Stomach (tissue), 4 donors: ENCODE data around the gene AUTS2.

Source experiments
- EP300 ChIP-seq: sonication (generic); formaldehyde crosslinking; IDR thresholded peaks from one replicate; pipeline ENCODE4 v1.6.1; 2017; ENCODE audit warnings: antibody characterized with exemption
- POLR2A ChIP-seq, 4 donors: fragments of 450-650 bp; IDR thresholded peaks; one replicate each; pipeline ENCODE4 v1.6.1; 2016; ENCODE audit warnings: antibody characterized with exemption in 4 of 4, control low read depth in 2 of 4, mild to moderate bottlenecking in 1 of 4, moderate library complexity in 1 of 4
- POLR2AphosphoS5 ChIP-seq, 3 donors: sonication (generic); formaldehyde crosslinking; IDR thresholded peaks; one replicate each; pipeline ENCODE4 v1.6.1; 2016; ENCODE audit warnings: antibody characterized with exemption in 3 of 3
- TF ChIP-seq, protein P1 (sequence below), 7 experiments: fragments of 450-650 bp in 4 of 7; fragments of 200-600 bp in 3 of 7; sonication (generic) in 3 of 7; IDR thresholded peaks; one replicate each; pipeline ENCODE4 v1.5.1; 2016 to 2019; ENCODE audit warnings: antibody characterized with exemption in 7 of 7, control low read depth in 2 of 7, mild to moderate bottlenecking in 1 of 7

- TF ChIP-seq, protein P1, sequence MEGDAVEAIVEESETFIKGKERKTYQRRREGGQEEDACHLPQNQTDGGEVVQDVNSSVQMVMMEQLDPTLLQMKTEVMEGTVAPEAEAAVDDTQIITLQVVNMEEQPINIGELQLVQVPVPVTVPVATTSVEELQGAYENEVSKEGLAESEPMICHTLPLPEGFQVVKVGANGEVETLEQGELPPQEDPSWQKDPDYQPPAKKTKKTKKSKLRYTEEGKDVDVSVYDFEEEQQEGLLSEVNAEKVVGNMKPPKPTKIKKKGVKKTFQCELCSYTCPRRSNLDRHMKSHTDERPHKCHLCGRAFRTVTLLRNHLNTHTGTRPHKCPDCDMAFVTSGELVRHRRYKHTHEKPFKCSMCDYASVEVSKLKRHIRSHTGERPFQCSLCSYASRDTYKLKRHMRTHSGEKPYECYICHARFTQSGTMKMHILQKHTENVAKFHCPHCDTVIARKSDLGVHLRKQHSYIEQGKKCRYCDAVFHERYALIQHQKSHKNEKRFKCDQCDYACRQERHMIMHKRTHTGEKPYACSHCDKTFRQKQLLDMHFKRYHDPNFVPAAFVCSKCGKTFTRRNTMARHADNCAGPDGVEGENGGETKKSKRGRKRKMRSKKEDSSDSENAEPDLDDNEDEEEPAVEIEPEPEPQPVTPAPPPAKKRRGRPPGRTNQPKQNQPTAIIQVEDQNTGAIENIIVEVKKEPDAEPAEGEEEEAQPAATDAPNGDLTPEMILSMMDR (IDR thresholded peaks at IDR 0.05), result no peak
- no peak for TF ChIP-seq POLR2AphosphoS5 (IDR thresholded peaks at IDR 0.05)
- no peak for TF ChIP-seq POLR2A (IDR thresholded peaks at IDR 0.05)
- TF ChIP-seq EP300, result no peak
Observed at GRCh38 chr7:70607281-70607680, 1009.0 kb downstream of the AUTS2 start.
